Measurements from ENCODE around the gene FGF10. TPM values are rescaled to one million over a fixed set of nuclear protein-coding genes. Genes with fewer than 3 reads are reported as not detected.

The FGF10 gene
- total RNA-seq, 1 donor from 2014 or later = 2.7 TPM

DNA sequence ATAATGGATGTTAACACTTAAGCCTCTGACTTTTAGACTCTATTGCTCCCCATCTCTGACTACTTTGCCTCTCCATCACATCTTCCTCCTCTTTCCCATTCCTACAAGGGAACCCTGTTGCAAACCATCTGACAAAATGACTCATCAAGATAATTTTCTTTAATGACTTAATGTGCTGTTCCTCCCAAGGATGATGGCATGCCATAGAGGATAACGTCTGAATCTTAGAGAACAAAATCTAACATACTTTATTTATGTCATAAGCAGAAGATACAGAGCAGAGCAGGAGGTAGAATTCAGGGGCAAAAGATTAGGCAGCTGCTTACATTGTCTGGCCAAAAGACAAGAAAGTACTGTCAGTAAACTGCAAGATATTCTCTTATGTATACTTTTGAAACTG, 76.8 kb downstream of the FGF10 start:
- no peaks in the 10 kb centered on the region for H3K9me3 ChIP-seq
- TF ChIP-seq, protein P1, sequence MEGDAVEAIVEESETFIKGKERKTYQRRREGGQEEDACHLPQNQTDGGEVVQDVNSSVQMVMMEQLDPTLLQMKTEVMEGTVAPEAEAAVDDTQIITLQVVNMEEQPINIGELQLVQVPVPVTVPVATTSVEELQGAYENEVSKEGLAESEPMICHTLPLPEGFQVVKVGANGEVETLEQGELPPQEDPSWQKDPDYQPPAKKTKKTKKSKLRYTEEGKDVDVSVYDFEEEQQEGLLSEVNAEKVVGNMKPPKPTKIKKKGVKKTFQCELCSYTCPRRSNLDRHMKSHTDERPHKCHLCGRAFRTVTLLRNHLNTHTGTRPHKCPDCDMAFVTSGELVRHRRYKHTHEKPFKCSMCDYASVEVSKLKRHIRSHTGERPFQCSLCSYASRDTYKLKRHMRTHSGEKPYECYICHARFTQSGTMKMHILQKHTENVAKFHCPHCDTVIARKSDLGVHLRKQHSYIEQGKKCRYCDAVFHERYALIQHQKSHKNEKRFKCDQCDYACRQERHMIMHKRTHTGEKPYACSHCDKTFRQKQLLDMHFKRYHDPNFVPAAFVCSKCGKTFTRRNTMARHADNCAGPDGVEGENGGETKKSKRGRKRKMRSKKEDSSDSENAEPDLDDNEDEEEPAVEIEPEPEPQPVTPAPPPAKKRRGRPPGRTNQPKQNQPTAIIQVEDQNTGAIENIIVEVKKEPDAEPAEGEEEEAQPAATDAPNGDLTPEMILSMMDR (IDR thresholded peaks at IDR 0.05) = no peak
- no peaks in the 10 kb centered on the region for H3K27me3 ChIP-seq
- intact Hi-C loops (cut with DNase I) = no loop called here
- H3K36me3 ChIP-seq = no peaks in the 10 kb centered on the region
- no peak overlapping the region for H3K27ac ChIP-seq
- no peaks in the 10 kb centered on the region for H3K4me1 ChIP-seq
- DNase-seq = no peak
- no peak for ATAC-seq
- no peak overlapping the region for H3K4me3 ChIP-seq

DNA sequence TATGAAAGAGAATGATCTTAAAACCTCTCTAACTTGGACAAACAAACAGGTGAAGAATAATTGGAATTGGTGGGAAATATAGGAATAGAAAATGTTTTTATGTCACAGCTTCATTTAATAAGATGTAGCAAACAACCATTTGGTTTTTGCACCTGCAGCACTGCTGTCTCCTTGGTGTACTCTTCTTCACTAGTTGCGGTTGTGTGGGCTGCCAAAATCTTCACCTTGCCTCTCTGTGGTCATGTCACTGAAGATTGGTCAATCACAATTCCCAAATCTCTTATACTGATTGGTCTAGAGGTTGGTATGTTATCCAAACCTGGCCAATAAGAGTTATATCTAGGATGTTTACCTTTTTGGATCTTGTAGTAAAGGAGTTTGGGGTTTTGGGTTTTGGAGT, 88.7 kb downstream of the FGF10 start:
- H3K36me3 ChIP-seq = no peaks in the 10 kb centered on the region
- intact Hi-C loops (cut with DNase I) = no loop called here
- no peak overlapping the region for H3K27ac ChIP-seq
- no peaks in the 10 kb centered on the region for H3K4me1 ChIP-seq
- no peak overlapping the region for H3K4me3 ChIP-seq
- no peak for DNase-seq
- H3K27me3 ChIP-seq = no peaks in the 10 kb centered on the region
- ATAC-seq = no peak
- TF ChIP-seq, protein P1 (IDR thresholded peaks at IDR 0.05) = no peak
- no peaks in the 10 kb centered on the region for H3K9me3 ChIP-seq

DNA sequence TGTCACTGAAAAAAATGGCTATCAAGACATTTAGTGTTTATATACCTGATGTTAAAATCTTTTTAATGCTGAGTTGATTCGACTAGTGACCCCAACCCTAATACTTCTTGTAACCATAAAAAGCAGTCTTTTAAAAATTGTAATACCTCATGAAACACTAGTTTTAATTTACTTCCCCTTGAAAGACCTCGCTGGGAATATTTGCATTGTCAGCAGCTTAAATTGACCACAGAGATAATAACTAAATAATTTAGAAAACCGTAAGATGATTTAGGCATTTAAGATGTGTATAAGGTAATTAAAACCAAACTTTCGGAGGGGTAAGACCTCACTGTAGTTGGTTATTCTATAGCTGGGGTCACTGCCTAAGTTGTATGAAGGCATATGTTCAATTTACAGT, 89.8 kb downstream of the FGF10 start:
- no peaks in the 10 kb centered on the region for H3K36me3 ChIP-seq
- H3K4me1 ChIP-seq = no peaks in the 10 kb centered on the region
- TF ChIP-seq, protein P1 (IDR thresholded peaks at IDR 0.05) = no peak
- H3K27me3 ChIP-seq = no peaks in the 10 kb centered on the region
- DNase-seq (no peak), ATAC-seq (no peak)
- no peak overlapping the region for H3K27ac ChIP-seq
- no peak overlapping the region for H3K4me3 ChIP-seq
- H3K9me3 ChIP-seq = no peaks in the 10 kb centered on the region
- intact Hi-C loops (cut with DNase I) = no loop called here

- TF ChIP-seq, protein P1 (IDR thresholded peaks at IDR 0.05) = no peak
- Histone ChIP-seq H3K27ac (no peak overlapping the region), H3K4me1 (no peaks in the 10 kb centered on the region), H3K9me3 (no peaks in the 10 kb centered on the region), H3K27me3 (no peaks in the 10 kb centered on the region), H3K36me3 (no peaks in the 10 kb centered on the region), H3K4me3 (no peak overlapping the region)
- ATAC-seq = no peak
- intact Hi-C loops (cut with DNase I) = no loop called here
- no peak for DNase-seq
These were observed 94.7 kb downstream of the FGF10 start for GRCh38 chr5:44294516-44294915.

DNA sequence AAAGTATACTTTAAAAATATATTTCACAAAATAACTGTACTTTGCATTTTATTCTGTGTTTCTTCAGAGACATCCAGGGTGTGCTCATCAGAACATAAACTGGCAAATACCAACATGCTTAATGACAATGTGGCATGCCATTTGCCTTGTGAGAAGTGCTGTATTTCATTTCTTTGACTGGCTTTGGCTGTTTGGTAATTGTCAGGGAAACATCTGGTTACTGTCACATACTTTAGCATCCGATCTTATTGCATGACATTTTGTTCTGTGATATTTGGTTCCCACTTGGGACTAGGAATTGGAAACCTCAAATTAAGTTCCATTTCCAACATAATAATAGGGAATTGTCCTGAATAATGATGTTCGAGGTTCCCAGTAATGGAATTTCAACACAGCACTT, 96.5 kb downstream of the FGF10 start:
- Histone ChIP-seq H3K4me1 (no peaks in the 10 kb centered on the region), H3K4me3 (no peak overlapping the region), H3K27me3 (no peaks in the 10 kb centered on the region), H3K9me3 (no peaks in the 10 kb centered on the region), H3K36me3 (no peaks in the 10 kb centered on the region), H3K27ac (no peak overlapping the region)
- intact Hi-C loops (cut with DNase I) = no loop called here
- no peak for DNase-seq
- TF ChIP-seq, protein P1 (IDR thresholded peaks at IDR 0.05) = no peak
- no peak for ATAC-seq

- H3K4me1 ChIP-seq = no peaks in the 10 kb centered on the region
- no peaks in the 10 kb centered on the region for H3K27me3 ChIP-seq
- no peak for DNase-seq
- no peaks in the 10 kb centered on the region for H3K9me3 ChIP-seq
- TF ChIP-seq, protein P1 (IDR thresholded peaks at IDR 0.05) = no peak
- no peak overlapping the region for H3K4me3 ChIP-seq
- H3K27ac ChIP-seq = no peak overlapping the region
- H3K36me3 ChIP-seq = no peaks in the 10 kb centered on the region
- no peak for ATAC-seq
- intact Hi-C loops (cut with DNase I) = no loop called here
These were observed 110.8 kb downstream of the FGF10 start for GRCh38 chr5:44278469-44278868.

All from upper lobe of right lung (tissue), 1 donor.